HG02623 (cell line): ENCODE measurements around the gene GALR2.
"Not testable (repeated sequence)": the region's sequence is repeated elsewhere in the genome, so short reads cannot be mapped to it uniquely, and the experiment has no call there.

ENCODE experiments used
- ATAC-seq: cut with Tn5 transposase; IDR thresholded peaks from one replicate; pipeline ENCODE4 v1.9.1; 2021; ENCODE audit warnings: moderate library complexity; ENCODE audit not compliant: unreplicated experiment

The GALR2 gene, protein sequence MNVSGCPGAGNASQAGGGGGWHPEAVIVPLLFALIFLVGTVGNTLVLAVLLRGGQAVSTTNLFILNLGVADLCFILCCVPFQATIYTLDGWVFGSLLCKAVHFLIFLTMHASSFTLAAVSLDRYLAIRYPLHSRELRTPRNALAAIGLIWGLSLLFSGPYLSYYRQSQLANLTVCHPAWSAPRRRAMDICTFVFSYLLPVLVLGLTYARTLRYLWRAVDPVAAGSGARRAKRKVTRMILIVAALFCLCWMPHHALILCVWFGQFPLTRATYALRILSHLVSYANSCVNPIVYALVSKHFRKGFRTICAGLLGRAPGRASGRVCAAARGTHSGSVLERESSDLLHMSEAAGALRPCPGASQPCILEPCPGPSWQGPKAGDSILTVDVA

DNA sequence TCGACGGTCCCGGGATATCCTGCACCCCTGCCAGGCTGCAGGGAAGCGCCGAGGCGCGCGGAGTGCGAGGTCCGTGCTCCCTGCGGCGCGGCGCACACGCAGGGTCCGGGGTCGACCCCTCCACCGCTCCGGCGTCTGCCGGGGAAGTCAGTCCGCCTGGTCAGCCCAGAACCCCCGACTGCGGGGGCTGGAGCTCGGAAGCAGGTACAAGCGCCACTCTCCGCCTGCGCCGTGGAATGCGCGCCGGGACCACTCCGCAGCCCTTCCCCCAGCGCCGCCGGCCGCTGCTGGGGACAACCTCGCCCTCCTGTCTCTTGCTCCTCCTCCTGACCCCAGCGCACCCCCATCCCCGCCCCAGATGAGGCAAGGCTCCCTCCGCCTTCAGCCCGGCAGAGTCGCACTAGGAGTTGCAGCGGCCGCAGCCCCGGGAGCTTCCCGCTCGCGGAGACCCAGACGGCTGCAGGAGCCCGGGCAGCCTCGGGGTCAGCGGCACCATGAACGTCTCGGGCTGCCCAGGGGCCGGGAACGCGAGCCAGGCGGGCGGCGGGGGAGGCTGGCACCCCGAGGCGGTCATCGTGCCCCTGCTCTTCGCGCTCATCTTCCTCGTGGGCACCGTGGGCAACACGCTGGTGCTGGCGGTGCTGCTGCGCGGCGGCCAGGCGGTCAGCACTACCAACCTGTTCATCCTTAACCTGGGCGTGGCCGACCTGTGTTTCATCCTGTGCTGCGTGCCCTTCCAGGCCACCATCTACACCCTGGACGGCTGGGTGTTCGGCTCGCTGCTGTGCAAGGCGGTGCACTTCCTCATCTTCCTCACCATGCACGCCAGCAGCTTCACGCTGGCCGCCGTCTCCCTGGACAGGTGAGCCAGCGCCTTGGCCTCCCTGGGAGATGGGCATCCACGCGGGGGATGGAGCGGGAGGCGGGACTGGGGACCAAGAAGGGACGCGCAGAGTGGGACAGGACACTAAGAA lies at the start of gene GALR2:
Gene GALR2 (plus strand): TSS at position 392 of the 974 bp plus-strand sequence. CDS start 103 bp downstream, at position 495.
- no peak for ATAC-seq

DNA sequence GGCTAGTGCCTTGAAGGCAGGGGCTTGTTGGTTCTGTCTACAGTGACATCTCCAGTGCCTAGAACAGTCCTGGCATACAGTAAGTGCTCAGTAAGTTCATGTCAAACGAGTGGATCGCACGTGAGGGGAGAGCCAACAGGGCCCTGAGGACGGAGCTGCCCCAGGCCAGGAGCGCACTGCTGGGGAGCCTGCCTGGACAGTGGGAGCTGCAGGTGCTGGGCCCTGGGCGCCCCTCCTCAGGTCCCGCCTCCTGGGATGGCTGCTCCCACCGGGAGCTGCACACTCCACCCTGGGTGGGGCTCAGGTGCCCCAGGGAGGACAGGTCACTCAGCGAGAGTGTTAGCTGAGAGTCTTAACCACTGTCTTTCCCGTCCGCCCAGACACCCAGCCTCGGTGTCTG lies 49.3 kb upstream of the GALR2 start:
- no peak for ATAC-seq

DNA sequence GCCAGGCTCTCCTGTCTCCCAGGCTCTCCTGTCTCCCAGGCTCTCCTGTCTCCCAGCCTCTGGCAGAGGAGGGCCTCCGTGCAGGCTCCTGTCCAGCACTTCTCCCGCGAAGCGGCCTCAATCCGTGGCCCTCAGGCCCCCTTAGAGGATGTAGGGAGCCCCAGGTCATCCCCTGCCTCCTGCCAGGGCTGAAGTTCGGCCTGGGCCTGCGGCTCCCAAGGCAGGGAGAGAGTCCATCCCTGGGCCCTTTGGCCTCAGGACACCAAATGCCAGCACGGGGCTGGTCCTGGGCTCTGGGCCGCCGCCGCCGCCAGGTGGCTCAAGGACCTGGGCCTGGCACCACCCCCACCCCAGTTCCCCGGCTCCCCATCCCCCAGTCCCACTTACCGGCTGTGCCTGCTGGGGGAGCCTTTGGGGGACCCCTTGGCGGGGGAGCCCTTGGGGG lies 47.8 kb upstream of the GALR2 start:
- ATAC-seq = no peak

DNA sequence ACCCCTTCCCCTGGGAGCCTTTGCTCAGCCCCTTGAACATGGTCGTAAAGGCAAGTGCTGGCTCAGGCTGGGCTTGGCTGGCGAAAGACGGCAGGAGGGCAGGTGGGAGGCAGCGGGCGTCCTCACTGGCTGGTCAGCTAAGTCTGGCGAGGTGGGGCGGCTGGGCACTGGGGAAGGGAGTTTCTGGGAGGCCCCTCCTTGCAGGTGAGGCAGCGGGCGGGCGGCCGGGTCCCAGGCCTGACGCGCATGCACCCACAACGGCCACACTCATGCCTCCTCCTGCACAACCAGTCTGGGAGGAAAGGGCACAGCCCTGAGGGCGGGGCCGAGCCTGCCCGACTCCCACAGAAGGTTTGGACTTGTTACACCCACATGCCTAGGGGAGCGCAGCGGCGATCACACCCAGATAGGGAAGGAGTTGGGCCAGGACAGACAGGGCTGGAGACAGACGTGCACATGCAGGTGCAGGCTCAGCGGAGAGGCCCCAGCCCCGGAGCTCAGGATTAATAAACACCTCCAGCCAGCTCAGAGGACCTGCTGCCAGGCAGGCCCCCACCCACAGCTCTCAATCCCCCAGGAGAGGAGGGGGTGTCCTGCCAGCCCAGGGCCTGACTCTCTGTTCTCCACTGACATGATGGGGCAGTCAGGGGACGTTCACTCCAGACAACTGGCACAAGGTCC lies 47.3 kb upstream of the GALR2 start, which contains the start of gene EVPL:
Gene EVPL (minus strand): TSS at position 148 of the 681 bp plus-strand sequence. CDS start 108 bp downstream, at position 40.
- ATAC-seq = no peak

DNA sequence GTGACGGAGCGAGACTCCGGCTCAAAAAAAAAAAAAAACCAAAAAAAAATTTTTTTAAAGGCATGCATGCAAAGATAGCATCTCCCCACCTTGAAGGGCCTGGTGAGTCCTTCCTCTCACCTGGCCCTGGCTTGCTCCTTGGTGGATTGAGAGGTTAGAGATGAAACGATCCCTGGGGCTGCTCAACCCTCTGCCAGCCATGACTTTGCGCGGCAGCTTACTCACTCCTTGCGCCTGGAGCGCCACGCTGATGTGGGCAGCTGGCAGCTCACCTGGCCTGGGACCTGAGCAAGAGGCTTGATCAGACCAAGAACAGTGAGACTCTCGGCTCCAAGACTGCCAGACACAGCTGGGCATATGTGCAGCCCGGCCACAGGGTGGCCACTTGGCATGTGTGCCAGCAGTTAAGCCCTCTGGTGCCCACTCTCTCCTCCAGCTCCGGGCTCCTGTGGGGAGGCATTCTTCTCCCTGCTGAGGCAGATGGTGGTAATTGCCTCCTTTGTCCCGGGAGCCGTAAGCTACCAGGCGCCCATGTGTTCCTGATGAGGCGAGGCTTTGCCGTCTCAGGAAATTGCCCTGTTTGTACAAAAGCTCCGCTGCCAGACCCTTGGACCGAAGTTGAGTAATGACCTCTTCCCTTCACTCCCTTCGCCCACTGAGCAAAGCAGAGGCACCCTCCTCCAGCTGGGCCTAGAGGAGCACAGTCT lies 42.4 kb upstream of the GALR2 start:
- ATAC-seq = no peak

DNA sequence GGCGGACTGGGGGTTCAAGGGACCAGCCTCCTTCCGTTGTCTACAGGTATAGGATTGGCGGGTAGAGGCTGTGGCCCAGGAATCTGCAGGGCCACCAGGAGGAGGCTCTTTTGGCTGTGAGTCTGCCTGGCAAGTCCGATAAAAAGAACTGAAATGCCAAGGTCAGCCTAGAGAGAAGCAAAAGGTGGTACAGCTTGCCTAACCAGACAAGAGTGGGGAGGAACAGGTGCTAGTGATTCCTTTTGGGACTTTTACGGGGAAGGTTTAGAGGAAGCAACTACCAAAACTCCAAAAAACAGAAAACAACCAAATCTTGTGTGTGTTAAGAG lies 41.8 kb upstream of the GALR2 start:
- ATAC-seq = no peak

DNA sequence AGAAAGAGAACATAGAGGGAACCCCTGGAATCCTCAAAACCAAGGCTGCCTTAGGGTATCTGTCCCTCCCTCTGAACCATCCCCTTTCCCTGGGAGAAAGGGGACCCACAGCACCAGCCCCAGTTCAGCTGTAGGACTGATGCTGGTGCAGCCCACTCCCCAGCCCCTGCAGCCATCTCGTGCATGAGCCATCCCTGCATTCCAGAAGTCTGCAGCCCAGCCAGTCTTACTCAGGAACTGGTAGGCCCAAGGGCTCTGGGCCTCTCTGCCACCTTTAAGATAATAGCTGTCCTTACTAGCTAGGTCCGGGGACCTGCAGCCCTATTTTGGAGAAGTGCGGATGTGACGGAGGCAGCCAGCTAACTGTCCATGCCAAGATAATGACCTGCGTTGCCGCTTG lies 41.4 kb upstream of the GALR2 start:
- ATAC-seq = no peak

DNA sequence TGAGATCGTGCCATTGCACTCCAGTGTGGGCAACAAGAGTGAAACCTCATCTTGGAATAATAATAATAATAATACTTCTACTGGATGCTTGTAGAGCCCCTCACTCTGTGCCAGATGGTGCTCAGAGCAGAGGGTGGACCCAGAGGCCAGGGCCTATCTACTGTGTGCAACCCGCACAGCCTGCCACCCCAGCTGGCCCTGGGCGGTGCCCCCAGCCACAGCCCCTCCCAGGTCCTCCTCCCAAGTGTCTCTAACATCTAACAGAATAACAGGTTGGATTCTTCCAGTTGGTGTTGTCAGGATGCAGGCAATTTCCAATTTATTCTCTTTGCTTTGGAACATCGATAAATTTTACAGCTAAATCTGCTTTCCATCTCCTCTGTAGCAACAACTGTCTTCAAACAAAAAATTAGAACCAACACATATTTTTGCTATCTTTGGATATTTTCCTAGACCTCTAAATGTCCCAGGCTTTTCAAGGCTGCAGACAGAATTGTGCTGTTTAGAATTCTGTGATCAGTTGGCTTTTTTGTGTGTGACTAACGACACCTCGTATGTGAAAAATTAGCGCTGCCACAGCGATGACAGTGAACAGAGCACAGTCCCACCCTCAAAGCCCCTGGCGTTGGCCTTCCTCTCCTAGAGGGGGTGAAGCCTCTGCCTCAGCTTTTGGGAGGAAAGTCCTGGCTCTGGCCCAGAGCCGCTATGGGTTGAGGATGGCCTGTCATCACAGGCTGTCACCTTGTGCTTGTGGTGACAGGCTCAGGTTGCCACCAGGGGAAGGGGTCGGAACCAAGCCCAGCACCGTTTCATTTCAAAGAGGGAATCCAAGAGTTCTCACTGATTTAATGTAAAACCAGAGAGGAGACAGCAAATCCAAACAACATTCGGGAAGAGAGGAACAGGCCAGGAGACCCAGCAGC lies 39.9 kb upstream of the GALR2 start:
- ATAC-seq = no peak

DNA sequence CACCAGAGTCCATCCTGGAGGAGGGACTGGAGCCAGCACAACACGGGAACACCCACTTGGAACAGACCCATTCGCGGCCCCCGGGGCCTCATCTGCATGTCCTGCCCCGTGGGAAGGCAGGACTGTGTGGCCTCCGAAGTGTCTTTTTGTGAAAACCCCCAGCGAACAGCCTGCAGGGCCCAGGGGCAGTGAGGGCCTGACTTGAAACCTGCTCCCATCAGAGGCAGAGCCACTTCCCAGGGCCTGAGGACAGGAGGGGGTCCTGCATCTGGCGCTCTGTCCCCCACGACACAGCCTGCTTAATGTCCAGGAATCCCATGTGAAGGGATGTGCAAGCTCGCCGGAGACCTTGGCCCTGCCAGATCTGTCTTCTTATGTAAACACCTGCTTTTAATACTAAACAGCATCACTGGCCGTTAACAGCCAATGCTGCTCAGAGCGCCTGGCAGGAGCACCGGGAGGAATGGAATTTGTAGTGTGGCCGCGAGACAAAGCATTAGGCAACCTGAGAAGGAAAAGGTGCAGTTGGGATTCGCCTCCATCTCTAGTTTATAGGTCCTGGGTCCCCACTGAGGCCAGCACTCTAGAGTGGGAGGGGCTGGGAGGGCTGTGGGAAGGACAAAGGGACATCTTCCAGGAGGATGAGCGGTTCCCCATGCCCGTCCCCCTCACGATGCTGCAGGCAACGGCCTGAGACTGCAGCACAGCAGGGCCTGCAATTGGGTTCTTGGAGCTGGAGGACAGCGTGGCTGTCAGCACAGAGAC lies 37.9 kb upstream of the GALR2 start:
- ATAC-seq = no peak

DNA sequence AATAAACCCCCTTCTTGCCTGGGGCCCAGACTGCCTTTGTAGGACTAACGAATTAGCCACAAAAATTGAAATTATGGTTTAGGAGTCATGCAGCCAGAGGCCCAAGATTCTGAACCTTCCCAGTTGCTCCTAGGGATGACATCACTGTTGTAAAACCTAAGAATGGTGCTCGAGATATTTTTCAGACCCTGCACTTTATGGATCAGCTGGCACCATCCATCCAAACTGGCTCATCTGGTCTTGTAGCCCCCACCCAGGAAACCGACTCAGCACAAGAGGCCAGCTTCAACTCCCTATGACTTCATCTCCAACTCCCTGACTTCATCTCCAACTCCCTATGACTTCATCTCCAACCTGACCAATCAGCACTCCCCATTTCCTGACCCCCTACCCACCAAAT lies 36.5 kb upstream of the GALR2 start:
- ATAC-seq = no peak

DNA sequence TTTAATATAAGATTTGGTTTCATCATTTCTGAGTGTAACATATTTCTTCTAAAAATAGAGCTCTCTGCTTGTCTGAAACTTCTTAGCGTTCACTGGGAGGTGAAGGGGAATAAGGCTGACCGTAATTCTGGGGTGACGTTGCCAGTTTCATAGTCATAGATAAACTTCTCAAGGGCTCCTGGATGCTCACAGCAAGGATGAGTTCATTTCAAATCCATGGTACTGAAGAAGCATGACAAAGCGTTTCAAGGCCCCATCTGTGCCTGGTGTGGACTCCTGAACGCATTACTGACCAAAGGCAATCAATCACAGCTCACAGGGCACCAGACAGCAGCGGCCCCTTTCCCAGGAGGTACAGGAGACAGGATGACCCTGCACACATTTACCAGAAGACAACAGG lies 35.5 kb upstream of the GALR2 start:
- ATAC-seq = no peak

DNA sequence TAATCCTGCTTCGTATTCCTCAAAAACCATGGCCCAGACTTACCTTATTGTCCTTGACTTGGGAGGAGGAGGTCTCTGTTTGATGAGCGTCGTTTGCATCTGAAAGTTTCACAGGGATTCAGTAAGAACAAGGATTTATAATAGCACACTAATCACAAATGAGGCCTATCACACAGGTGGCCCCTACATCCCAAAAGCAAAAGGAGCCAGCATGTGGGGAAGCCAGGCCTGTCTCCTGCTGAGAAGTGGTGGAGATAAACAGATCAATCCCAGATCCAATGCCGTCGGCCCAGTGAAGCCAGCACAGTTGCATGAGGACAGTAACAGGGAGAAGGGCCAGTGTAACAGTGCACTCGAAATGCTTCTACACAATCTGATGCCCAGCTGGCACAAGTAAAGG lies 34.2 kb upstream of the GALR2 start:
- ATAC-seq = no peak

DNA sequence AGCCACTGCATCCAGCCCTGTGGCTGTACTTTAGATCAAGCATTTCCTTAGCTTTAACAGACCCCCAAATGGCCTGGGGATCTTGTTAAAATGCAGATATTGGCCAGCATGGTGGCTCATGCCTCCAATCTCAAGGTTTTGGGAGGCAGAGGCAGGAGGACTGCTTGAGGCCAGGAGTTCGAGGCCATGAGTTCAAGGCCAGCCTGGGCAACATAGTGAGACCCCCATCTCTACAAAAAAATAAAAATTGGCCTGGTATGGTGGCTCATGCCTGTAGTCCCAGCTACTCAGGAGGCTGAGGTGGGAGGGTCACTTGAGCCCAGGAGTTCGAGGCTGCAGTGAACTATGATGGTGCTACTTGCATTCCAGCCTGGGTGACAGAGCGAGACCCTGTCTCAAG lies 31.7 kb upstream of the GALR2 start:
- ATAC-seq = not testable (repeated sequence)

DNA sequence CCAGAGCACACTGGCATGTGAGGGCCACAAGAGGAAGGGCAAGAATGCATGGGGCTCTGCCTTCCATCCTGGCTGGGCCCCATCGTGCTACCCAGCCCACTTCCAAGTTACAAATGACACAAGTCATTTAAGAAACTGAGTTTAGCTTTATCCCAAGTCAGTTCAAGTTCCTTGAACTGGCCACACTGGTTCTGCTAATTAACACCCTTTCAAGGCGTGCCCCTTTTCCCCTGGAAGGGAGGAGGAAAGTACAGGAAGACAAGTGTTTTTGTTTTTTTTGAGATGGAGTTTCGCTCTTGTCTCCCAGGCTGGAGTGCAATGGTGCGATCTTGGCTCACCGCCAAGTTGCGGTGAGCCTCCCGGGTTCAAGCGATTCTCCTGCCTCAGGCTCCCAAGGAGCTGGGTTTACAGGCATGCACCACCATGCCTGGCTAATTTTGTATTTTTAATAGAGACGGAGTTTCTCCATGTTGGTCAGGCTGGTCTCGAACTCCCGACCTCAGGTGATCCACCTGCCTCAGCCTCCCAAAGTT lies 30.0 kb upstream of the GALR2 start:
- not testable (repeated sequence) for ATAC-seq

DNA sequence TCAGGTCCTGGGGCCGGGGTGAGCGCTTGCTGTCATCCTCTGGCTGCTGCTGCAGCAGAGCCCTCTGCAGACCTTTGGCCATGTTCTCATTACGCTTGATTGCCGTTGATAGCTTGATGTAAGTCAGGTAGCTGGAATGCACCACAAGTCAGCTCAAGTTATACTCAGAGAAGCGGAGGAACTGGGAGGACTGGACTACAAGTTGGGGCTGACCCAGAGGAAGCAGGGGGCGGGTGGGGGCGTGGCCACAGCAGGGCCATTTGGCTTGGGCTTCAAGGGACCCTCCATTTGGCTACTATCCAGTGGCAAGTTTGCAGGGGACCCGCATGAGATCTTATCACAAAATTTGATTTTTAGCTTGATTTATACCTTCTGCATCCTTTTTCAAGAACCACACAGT lies 28.5 kb upstream of the GALR2 start:
- no peak for ATAC-seq

DNA sequence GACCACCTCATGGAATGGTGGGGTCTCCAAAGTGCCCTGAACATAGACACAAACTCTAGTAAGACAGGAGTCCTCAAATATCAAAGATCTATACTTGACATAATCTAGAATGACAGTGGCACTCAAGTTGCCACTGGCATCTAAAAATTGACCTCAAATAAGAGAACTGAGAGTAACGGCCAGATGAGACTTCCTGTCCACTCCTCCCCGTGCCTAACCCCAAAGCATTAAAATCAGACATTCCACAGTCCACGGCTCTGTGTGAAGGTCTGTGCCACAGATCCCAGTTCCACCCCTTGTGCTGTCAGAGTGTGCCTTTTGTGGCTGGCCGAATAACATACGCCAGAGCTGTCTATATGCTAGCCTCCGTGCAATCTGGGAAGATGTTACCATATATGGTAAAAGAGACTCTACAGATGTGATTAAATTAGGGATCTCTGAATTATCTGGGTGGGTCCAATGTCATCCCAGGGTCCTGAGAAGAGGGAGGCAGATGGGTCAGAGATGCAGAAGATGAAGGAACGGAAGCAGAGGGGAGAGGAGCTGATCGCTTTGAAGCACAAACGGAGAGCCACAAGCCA lies 26.5 kb upstream of the GALR2 start:
- ATAC-seq = no peak

DNA sequence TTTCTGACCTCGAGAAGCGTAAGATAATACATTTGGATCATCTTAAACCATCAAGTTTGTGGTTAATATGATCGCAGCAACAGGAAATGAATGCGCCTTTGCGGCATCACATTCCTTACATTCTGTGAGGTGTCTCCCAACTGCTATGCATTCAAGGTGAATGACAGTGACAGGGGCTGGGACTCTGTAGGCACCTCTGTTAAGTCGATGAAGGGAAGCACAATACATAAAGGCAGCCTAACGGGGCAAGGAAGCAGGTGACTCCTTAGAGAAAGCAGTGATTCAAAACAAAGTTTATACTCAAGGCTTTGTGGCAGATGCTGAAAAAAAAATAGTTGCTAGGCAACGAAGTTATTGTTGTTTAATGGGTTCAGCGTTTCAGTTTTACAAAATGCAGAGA lies 25.9 kb upstream of the GALR2 start:
- no peak for ATAC-seq

DNA sequence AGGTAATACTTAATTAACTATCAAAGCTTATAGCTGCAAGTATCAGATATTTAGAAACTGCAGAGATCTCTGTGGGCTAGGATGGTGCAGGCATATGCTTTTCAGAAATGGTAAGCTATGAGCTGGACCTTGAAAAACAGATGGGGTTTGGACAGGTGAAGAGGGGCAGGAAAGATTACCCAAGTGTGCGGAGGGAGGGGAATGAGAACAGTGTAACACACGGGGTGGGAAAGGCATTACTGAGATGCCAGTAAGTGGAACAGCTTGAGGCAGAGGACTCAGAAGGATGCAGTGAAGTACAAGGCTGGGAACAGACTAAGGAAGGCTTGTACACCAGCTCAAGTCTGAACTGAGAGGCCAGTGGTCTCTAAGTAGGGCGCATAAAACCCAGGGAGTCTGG lies 25.3 kb upstream of the GALR2 start:
- ATAC-seq = no peak
